HG03571 (cell line): ENCODE measurements around the gene AKT3.
"Not testable (repeated sequence)": the region's sequence is repeated elsewhere in the genome, so short reads cannot be mapped to it uniquely, and the experiment has no call there.

Experiments used
- ATAC-seq: cut with Tn5 transposase; IDR thresholded peaks from one replicate; pipeline ENCODE4 v1.9.1; 2021; ENCODE audit not compliant: unreplicated experiment

Gene AKT3

DNA sequence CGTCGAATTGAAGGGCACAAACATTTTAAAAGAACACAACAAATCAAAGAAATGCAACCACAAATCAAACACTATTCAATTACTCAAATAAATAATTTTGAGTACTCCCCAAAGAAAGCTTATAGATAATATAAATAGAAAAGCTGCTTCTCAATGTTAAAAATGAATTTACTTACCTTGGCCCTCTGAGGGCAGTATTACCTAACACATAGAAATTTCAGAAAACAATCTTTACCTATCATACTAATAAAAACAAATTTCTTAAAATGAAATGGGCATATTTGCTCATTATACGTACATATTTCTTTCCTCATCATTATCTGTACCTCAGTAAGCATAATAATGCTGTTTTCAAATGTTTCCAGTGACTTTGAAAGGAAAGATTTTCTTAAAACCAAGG lies 141.8 kb downstream of the AKT3 start:
- no peak for ATAC-seq

DNA sequence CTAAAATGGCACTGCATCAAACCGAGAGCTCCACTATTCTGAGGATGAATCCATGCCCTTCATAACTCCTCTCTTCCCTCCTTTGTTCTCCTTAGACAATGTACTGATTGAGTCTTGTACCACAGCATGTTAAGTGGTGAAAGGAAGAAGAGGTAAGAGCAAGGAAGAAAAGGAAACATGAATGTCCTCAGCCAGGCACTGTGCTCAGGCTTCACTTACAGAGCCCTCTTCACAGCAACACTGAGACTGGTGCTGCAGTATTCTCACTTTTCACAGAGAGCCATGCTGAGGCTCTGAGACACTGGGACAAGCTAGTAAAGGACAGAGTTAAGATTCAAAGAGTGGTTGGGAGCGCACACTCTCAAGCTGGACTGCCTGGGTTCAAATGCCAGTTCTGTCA lies 143.5 kb downstream of the AKT3 start:
- ATAC-seq, result no peak

GRCh38 chr1:243705585-243705984 lies 144.5 kb downstream of the AKT3 start:
- no peak for ATAC-seq

- no peak for ATAC-seq
Observed at GRCh38 chr1:243701872-243702271, 148.2 kb downstream of the AKT3 start.

DNA sequence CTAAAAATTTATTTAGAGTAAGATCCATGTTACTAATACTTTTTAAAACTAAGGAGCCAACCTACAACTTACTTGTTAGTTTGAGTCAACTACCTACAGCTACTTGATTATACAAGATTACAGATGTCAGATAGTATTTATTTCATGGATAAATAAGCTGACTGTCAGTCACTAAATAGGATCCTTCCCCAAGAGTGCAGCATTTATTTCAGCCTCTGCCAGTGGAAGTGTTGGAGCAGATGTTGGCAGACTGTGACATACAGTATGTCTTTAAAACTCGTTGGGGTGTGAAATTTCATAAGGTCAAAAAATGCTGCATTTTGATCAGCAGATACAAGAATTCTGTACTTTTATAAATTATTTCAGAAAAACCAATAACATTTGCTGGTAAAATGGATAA lies 156.2 kb downstream of the AKT3 start:
- ATAC-seq, result no peak

DNA sequence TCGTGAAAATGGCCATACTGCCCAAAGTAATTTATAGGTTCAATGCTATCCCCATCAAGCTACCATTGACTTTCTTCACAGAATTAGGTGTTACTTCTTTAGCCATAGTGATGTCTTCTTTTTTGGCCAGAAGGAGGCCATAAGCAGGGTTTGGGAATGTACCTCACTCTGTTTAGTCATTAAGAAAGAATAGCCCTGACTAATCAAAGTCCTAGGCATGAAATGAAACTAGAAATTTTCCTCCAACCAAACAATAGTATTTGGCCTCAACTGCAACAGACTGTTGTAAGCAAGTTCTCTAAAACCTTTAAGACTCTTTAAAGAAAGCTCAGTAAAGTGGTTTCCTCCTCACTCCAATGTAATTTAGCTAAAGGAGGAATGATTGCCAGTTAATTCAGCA lies 163.9 kb downstream of the AKT3 start:
- ATAC-seq, result no peak

DNA sequence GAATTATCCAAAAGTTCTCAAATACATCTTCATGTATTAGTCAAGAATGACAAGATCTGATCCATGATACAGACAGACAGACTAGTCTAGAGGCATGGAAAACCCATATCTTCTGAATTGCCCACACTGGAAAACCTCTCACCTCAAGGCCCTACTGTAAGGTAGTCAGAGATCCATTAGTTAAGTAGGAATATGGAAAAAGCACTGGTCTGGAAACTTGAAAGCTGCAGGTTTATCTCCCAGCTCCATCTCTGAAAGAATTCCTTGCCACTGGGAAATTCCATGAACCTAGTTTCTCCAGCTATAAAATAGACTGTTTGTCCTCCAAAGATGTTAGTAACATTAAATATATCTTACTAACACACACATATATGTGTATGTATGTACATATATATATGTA lies 169.2 kb downstream of the AKT3 start:
- no peak for ATAC-seq

DNA sequence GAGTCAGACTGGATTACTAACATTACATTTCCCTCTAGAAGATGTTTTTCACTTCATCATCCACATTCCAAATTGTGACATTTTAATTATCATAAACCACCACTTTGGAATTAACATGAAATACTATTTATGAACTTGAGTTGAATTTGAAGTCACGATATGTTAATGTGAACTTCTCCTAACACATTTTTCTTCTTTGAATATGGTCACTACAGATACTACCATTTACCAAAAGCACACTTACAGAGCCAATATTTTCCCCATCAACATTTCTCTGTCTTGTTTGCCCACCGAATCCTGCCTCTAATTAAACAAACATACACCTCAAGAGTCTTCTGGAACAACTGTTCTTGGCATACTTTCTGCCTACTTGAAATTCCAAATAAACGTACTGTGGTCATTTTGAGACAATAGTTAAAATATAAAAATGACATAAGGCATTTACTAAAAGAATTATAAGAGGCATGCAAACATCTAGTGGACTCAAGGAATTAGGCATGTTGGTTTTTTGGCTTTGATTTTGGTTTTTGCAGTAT lies 177.4 kb downstream of the AKT3 start:
- ATAC-seq, result no peak

DNA sequence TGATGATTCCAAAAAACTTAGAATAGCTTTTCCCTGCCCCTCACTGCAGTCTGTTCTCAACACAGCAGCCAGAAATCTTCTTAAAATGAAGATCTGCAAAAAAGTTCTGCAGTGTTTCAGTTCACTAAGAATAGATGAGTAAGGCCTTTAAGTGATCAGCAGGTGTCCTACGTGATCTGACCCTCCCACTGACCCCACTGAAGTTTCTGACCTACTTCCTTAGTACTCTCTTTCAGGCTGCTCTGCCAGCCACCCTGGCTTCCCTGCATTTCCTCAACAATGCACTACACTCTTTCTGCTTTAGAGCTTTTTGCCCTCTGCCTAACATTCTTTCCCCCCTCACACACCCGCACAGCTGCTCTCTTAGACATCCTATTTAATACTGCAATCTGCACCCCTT lies 182.5 kb downstream of the AKT3 start:
- no peak for ATAC-seq

- no peak for ATAC-seq
Observed at GRCh38 chr1:243667133-243667532, 182.9 kb downstream of the AKT3 start.

- ATAC-seq, result no peak
Observed at GRCh38 chr1:243663651-243664050, 186.4 kb downstream of the AKT3 start.

GRCh38 chr1:243662169-243662568 lies 187.9 kb downstream of the AKT3 start:
- ATAC-seq, result not testable (repeated sequence)

GRCh38 chr1:243658594-243659105 lies 191.4 kb downstream of the AKT3 start:
- ATAC-seq, result no peak

DNA sequence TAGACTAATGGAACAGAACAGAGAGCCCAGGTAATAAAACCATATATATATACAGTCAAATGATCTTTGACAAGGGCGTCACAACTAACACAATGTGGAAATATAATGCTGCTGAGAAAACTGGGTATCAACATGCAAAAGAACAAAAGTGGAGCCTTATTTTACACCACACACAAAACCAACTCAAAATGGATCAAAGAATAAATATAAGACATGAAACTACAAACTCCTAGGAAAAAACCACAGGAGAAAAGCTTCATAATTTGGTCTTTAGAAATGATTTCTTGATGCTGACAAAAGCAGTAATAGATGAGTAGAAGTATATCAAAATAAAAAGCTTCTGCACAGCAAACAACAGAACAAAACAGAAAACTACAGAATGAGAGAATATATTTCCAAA lies 192.2 kb downstream of the AKT3 start:
- no peak for ATAC-seq

- ATAC-seq, result not testable (repeated sequence)
Observed at GRCh38 chr1:243649530-243649929, 200.5 kb downstream of the AKT3 start.

DNA sequence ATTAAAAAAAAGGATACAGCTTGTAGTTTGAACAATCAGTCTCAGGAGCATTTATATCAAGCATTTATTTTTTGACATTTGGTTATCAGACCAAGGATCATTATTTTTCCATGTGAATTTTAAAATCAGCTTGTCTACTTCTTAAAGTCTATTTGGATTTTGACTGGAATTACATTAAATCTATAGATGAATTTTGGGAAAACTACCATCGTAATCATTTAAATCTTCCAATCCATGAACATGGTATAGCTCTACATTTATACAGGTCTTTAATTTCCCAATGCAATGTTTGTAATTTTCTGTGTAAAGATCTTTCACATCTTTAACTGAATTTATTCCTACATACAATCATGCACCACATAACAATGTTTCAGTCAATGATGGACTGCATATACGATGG lies 203.2 kb downstream of the AKT3 start:
- no peak for ATAC-seq

- ATAC-seq, result no peak
Observed at GRCh38 chr1:243645281-243645680, 204.8 kb downstream of the AKT3 start.

DNA sequence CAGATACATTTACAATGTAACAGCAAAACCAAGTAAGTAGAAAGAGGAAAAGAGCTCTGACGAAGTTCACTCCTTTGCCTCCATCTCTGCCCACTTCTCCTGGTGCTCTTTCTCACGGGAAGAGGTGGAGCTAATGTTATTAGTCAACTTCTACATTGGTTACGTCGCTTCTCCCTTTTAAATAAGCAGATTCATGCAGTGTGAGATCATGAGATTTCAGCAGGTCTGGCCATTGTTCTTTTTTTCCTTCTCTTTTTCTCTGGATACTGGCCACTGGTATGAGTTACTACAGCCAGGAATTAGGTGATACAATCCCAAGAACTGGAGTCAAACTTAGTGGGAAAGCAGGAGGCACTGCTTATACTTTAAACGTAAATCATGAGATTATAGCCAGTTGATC lies 207.1 kb downstream of the AKT3 start:
- no peak for ATAC-seq

DNA sequence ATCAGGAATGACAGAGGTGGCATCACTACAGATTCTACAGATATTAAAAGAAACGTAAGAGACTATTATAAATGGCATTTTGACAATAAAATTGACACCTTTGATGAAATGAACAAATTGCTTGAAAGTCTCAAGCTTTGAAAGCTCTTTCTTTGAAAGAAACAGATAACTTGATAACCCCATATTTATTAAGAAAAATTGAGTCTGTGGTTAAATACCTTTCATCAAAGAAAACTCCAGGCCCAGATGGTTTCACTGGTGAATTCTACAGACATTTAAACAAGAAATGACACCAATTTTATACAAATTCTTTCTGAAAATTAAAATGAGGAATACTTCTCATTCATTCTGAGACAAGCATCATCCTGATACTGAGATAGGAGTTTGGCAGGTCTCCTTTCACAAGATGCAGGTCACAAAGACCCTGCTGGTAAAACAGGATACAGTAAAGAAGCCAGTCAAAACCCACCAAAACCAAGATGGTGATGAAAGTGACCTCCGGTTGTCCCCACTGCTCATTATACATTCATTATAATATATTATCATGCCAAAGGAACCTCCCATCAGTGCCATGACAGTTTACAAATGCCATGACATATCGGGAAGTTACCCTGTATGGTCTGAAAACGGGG lies 210.9 kb downstream of the AKT3 start:
- ATAC-seq, result no peak

- no peak for ATAC-seq
Observed at GRCh38 chr1:243638186-243638585, 211.9 kb downstream of the AKT3 start.

- ATAC-seq, result no peak
Observed at GRCh38 chr1:243628476-243628907, 221.6 kb downstream of the AKT3 start.

- ATAC-seq, result no peak
Observed at GRCh38 chr1:243623841-243624240, 226.2 kb downstream of the AKT3 start.

DNA sequence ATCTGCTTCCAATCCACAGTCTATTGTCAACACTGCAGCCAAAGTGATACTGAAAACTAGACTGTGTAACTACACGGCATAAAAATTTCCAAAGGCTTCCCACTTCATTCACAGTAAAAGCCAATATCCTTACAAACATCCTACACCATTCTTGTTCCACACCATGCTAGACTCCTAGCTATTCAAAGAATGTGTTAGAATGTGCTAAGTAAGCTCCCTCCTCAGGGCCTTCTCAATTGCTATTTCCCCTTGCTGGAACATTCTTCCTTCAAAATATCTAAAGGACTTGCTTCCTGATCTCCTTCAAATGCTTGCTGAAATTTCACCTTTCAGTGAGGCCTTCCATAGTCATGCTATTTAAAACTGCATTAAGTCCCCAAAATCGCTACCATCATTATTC lies 228.1 kb downstream of the AKT3 start:
- ATAC-seq, result no peak
